HepG2 (cell line): ENCODE data around the gene HECTD1. TPM values are rescaled to one million over a fixed set of nuclear protein-coding genes. Genes with fewer than 3 reads are reported as not detected.

Experiments
- CBX2 ChIP-seq, 2 experiments: fragments of 200-600 bp in 1 of 2; sonication (generic); formaldehyde crosslinking in 1 of 2; IDR thresholded peaks; 2 replicates each; pipeline versions ENCODE4 v1.7.0 to v1.8.1; 2018 to 2022; ENCODE audit warnings: low read depth in 2 of 2, low read length in 1 of 2, mild to moderate bottlenecking in 1 of 2, missing genetic modification reagents in 1 of 2
- CC2D1A ChIP-seq: sonication (generic); formaldehyde crosslinking; IDR thresholded peaks from 2 replicates; pipeline ENCODE4 v1.8.1; 2023; ENCODE audit warnings: mild to moderate bottlenecking, missing genetic modification reagents
- DMAP1 ChIP-seq: IDR thresholded peaks from 2 replicates; pipeline ENCODE4 v1.6.1; 2016
- EP300 ChIP-seq, 3 experiments: sonication (generic) in 1 of 3; formaldehyde crosslinking in 1 of 3; IDR thresholded peaks; 2 replicates each; pipeline versions ENCODE4 v1.5.1 to v1.6.1; 2011 to 2020; ENCODE audit warnings: low read depth in 2 of 3, low read length in 2 of 3, borderline replicate concordance in 1 of 3, improper control_type of control experiment in 1 of 3, mild to moderate bottlenecking in 1 of 3, missing genetic modification reagents in 1 of 3, moderate library complexity in 1 of 3
- FOXM1 ChIP-seq: sonication (generic); formaldehyde crosslinking; IDR thresholded peaks from 2 replicates; pipeline ENCODE4 v1.5.0; 2020; ENCODE audit warnings: missing genetic modification reagents
- HMGA1 ChIP-seq: sonication (generic); formaldehyde crosslinking; conservative IDR thresholded peaks from 2 replicates; pipeline ENCODE4 v1.4.0; 2020; ENCODE audit warnings: missing genetic modification reagents
- HNF4A ChIP-seq: sonication (generic); formaldehyde crosslinking; IDR thresholded peaks from 2 replicates; pipeline ENCODE4 v1.4.0; 2020; ENCODE audit warnings: missing genetic modification reagents
- IKZF1 ChIP-seq: fragments of 450-650 bp; IDR thresholded peaks from 2 replicates; pipeline ENCODE4 v1.7.1; 2016
- KDM5A ChIP-seq: fragments of 200-600 bp; sonication (generic); IDR thresholded peaks from 2 replicates; pipeline ENCODE4 v1.7.0; 2018; ENCODE audit warnings: antibody characterized with exemption, mild to moderate bottlenecking, low read length, borderline replicate concordance
- MED1 ChIP-seq: sonication (generic); formaldehyde crosslinking; IDR thresholded peaks from 2 replicates; pipeline ENCODE4 v1.4.0; 2020; ENCODE audit warnings: missing genetic modification reagents
- NR2C2 ChIP-seq: sonication (generic); formaldehyde crosslinking; IDR thresholded peaks from 2 replicates; pipeline ENCODE4 v1.4.0; 2020; ENCODE audit warnings: missing genetic modification reagents, mild to moderate bottlenecking, moderate library complexity, borderline replicate concordance
- PRMT3 ChIP-seq: sonication (generic); formaldehyde crosslinking; IDR thresholded peaks from 2 replicates; pipeline ENCODE4 v1.8.1; 2022; ENCODE audit warnings: low read depth, mild to moderate bottlenecking, moderate library complexity, missing genetic modification reagents, borderline replicate concordance
- SATB2 ChIP-seq: sonication (generic); formaldehyde crosslinking; IDR thresholded peaks from 2 replicates; pipeline ENCODE4 v1.5.0; 2020; ENCODE audit warnings: missing genetic modification reagents
- SETDB1 ChIP-seq: sonication (generic); formaldehyde crosslinking; IDR thresholded peaks from 2 replicates; pipeline ENCODE4 v1.5.1; 2020; ENCODE audit warnings: missing genetic modification reagents, mild to moderate bottlenecking, borderline replicate concordance
- SMAD3 ChIP-seq: sonication (generic); formaldehyde crosslinking; IDR thresholded peaks from 2 replicates; pipeline ENCODE4 v1.4.0; 2020; ENCODE audit warnings: missing genetic modification reagents
- SOX5 ChIP-seq: IDR thresholded peaks from 2 replicates; pipeline ENCODE4 v1.6.1; 2016; ENCODE audit warnings: borderline replicate concordance
- YEATS4 ChIP-seq: sonication (generic); formaldehyde crosslinking; IDR thresholded peaks from 2 replicates; pipeline ENCODE4 v1.4.0; 2020; ENCODE audit warnings: missing genetic modification reagents, borderline replicate concordance
- ZBTB20 ChIP-seq: sonication (generic); formaldehyde crosslinking; IDR thresholded peaks from 2 replicates; pipeline ENCODE4 v1.8.1; 2023; ENCODE audit warnings: missing genetic modification reagents, low read depth, mild to moderate bottlenecking, borderline replicate concordance
- ZNF30 ChIP-seq: sonication (generic); formaldehyde crosslinking; IDR thresholded peaks from 2 replicates; pipeline ENCODE4 v1.5.0; 2020; ENCODE audit warnings: mild to moderate bottlenecking, missing genetic modification reagents
- ZNF354B ChIP-seq: sonication (generic); formaldehyde crosslinking; IDR thresholded peaks from 2 replicates; pipeline ENCODE4 v1.8.0; 2022; ENCODE audit warnings: mild to moderate bottlenecking, missing genetic modification reagents
- ZZZ3 ChIP-seq: sonication (generic); formaldehyde crosslinking; IDR thresholded peaks from 2 replicates; pipeline ENCODE4 v1.4.0; 2020; ENCODE audit warnings: missing genetic modification reagents, mild to moderate bottlenecking, borderline replicate concordance
- polyA plus RNA-seq, 8 experiments: library from polyadenylated mRNA; depleted of rRNA in 3 of 8; stranded (reverse) in 7 of 8; unstranded in 1 of 8; fragments of >200 nt; fragmentation: Illumina TruSeq in 4 of 8; extraction: Trizol in 4 of 8; gene quantifications; 2 replicates each; pipeline versions ENCODE4 v1.2.1 to v1.2.3, GENCODE V29; 2011 to 2016; ENCODE audit warnings: low read depth in 4 of 8, missing spikeins in 1 of 8, mixed read lengths in 1 of 8; ENCODE audit not compliant: insufficient read depth in 1 of 8
- total RNA-seq, 5 experiments: library from RNA; depleted of rRNA; stranded (reverse); fragments of >200 nt; fragmentation: Illumina TruSeq; extraction: Trizol; gene quantifications; 2 replicates each; pipeline ENCODE4 v1.2.3, GENCODE V29; 2016; ENCODE audit warnings: low read depth in 1 of 5
- TF ChIP-seq, protein P1 (sequence below): sonication (generic); formaldehyde crosslinking; IDR thresholded peaks from 2 replicates; pipeline ENCODE4 v1.5.0; 2020; ENCODE audit warnings: mild to moderate bottlenecking, missing genetic modification reagents, borderline replicate concordance

Gene HECTD1
- total and polyA plus RNA-seq, 2 of the 13 experiments (the other 11 are each of a cell fraction or from before 2014, with no cell fraction given) = 312 to 560 TPM

DNA sequence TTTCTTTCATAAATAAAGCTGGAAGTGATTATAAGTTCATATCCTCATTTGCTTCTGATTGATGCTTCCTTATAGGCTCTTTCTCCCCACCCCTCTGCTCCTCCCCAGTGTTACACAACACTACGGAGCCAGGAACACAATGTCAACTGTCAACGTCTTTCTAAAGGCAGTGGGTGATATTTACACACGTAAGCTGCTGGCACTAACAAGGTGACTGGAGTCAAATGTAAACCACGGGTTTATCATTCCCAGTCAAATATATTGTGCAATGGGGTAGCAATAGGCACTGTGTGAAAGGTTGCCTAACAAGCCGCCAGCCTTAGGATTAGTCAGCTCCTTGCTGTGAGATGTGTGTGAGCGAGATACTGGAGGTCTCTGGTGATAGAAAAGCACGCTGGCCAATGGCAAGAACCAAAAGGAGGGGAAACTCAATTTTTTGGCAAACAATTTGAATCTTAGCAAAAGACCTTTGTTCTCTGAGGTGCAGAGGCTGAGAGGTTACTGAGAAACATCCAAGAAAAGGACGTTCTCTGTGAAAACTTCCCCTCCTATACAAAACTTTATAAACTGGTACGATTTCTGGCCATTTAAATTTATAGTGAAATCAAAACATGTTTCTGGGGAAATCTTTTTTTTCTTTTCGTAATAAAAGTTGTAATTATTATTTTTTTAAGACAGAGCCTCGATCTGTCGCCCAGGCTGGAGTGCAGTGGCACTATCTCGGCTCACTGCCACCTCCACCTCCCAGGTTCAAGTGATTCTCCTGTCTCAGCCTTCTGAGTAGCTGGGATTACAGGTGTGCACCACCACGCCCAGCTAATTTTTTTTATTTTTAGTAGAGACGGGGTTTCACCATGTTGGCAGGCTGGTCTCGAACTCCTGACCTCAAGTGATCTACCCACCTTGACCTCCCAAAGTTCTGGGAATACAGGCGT lies 22.3 kb upstream of the HECTD1 start (continued):
- no peak; the same call in 1 of the 2 replicates for TF ChIP-seq CBX2 (IDR thresholded peaks at IDR 0.05; ENCODE audit: low read depth, low read length)
- peak; percentile 91; the same call in 1 of the 2 replicates for TF ChIP-seq CBX2 (CRISPR knock-in tag; IDR thresholded peaks at IDR 0.05; ENCODE audit: low read depth)
- peak; percentile 100 for TF ChIP-seq ZBTB20 (CRISPR knock-in tag)
- peak; percentile 99 for TF ChIP-seq CC2D1A
- peak; percentile 100 for TF ChIP-seq SMAD3 (CRISPR knock-in tag)
- TF ChIP-seq, protein P1, sequence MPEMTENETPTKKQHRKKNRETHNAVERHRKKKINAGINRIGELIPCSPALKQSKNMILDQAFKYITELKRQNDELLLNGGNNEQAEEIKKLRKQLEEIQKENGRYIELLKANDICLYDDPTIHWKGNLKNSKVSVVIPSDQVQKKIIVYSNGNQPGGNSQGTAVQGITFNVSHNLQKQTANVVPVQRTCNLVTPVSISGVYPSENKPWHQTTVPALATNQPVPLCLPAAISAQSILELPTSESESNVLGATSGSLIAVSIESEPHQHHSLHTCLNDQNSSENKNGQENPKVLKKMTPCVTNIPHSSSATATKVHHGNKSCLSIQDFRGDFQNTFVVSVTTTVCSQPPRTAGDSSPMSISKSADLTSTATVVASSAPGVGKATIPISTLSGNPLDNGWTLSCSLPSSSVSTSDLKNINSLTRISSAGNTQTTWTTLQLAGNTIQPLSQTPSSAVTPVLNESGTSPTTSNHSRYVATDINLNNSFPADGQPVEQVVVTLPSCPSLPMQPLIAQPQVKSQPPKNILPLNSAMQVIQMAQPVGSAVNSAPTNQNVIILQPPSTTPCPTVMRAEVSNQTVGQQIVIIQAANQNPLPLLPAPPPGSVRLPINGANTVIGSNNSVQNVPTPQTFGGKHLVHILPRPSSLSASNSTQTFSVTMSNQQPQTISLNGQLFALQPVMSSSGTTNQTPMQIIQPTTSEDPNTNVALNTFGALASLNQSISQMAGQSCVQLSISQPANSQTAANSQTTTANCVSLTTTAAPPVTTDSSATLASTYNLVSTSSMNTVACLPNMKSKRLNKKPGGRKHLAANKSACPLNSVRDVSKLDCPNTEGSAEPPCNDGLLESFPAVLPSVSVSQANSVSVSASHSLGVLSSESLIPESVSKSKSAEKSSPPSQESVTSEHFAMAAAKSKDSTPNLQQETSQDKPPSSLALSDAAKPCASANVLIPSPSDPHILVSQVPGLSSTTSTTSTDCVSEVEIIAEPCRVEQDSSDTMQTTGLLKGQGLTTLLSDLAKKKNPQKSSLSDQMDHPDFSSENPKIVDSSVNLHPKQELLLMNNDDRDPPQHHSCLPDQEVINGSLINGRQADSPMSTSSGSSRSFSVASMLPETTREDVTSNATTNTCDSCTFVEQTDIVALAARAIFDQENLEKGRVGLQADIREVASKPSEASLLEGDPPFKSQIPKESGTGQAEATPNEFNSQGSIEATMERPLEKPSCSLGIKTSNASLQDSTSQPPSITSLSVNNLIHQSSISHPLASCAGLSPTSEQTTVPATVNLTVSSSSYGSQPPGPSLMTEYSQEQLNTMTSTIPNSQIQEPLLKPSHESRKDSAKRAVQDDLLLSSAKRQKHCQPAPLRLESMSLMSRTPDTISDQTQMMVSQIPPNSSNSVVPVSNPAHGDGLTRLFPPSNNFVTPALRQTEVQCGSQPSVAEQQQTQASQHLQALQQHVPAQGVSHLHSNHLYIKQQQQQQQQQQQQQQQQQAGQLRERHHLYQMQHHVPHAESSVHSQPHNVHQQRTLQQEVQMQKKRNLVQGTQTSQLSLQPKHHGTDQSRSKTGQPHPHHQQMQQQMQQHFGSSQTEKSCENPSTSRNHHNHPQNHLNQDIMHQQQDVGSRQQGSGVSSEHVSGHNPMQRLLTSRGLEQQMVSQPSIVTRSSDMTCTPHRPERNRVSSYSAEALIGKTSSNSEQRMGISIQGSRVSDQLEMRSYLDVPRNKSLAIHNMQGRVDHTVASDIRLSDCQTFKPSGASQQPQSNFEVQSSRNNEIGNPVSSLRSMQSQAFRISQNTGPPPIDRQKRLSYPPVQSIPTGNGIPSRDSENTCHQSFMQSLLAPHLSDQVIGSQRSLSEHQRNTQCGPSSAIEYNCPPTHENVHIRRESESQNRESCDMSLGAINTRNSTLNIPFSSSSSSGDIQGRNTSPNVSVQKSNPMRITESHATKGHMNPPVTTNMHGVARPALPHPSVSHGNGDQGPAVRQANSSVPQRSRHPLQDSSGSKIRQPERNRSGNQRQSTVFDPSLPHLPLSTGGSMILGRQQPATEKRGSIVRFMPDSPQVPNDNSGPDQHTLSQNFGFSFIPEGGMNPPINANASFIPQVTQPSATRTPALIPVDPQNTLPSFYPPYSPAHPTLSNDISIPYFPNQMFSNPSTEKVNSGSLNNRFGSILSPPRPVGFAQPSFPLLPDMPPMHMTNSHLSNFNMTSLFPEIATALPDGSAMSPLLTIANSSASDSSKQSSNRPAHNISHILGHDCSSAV (CRISPR knock-in tag) = no peak; the same call in 1 of the 2 replicates
- peak; percentile 43; the same call in 1 of the 2 replicates for TF ChIP-seq ZZZ3 (CRISPR knock-in tag)
- peak; percentile 100 for TF ChIP-seq SOX5 (CRISPR knock-in tag)
- peak; percentile 99 for TF ChIP-seq YEATS4
- TF ChIP-seq ZNF354B (CRISPR knock-in tag) = peak; percentile 92; the same call in 1 of the 2 replicates
- TF ChIP-seq KDM5A = peak; percentile 63; the same call in 1 of the 2 replicates
- peak; percentile 99 for TF ChIP-seq PRMT3
- TF ChIP-seq HMGA1 (CRISPR knock-in tag) = no peak
- TF ChIP-seq IKZF1 = no peak
- TF ChIP-seq SETDB1 (CRISPR knock-in tag) = no peak
- no peak; the same call in 1 of the 2 replicates for TF ChIP-seq ZNF30 (CRISPR knock-in tag)
- TF ChIP-seq EP300 (IDR thresholded peaks at IDR 0.05; ENCODE audit: low read depth in 2 of 2, low read length in 2 of 2) = peak; percentile 100
- peak; percentile 100 for TF ChIP-seq EP300 (CRISPR knock-in tag; IDR thresholded peaks at IDR 0.05; ENCODE audit: borderline replicate concordance)
- TF ChIP-seq NR2C2 (CRISPR knock-in tag) = peak; percentile 95
- peak; percentile 99 for TF ChIP-seq DMAP1
- TF ChIP-seq FOXM1 = peak; percentile 81
- TF ChIP-seq MED1 (CRISPR knock-in tag) = peak; percentile 100
- peak; percentile 100 for TF ChIP-seq HNF4A (CRISPR knock-in tag)
- TF ChIP-seq SATB2 (CRISPR knock-in tag) = peak; percentile 99
